Mesodermal cell (in vitro differentiated cells): Measurements from ENCODE around the gene SSX2IP.

Source experiments
- H3K27ac ChIP-seq: 2 replicates; pipeline ENCODE4 v1.7.0; 2013; ENCODE audit warnings: mild to moderate bottlenecking, low read depth, low read length, moderate library complexity; ENCODE audit not compliant: severe bottlenecking
- H3K36me3 ChIP-seq: 2 replicates; pipeline ENCODE4 v1.7.1; 2013; ENCODE audit warnings: mild to moderate bottlenecking, low read length, moderate library complexity; ENCODE audit not compliant: control insufficient read depth, insufficient read depth
- H3K4me1 ChIP-seq: one replicate; pipeline ENCODE4 v1.7.1; 2013; ENCODE audit warnings: mild to moderate bottlenecking, low read length; ENCODE audit not compliant: insufficient read depth, control insufficient read depth, poor library complexity, severe bottlenecking
- H3K4me3 ChIP-seq: 2 replicates; pipeline ENCODE4 v1.7.0; 2013; ENCODE audit warnings: low read length, control low read depth, mild to moderate bottlenecking; ENCODE audit not compliant: insufficient read depth, poor library complexity, severe bottlenecking; ENCODE audit errors: extremely low read depth
- H3K9me3 ChIP-seq: 2 replicates; pipeline ENCODE4 v1.7.1; 2013; ENCODE audit warnings: mild to moderate bottlenecking, low read length, moderate library complexity; ENCODE audit not compliant: control insufficient read depth
- WGBS, 2 experiments: methylation state at CpG; one replicate each; pipeline ENCODE4 v1.1.5; 2013; ENCODE audit warnings: missing lambda C conversion rate in 2 of 2; ENCODE audit not compliant: insufficient coverage in 2 of 2; 5-methylcytosine and 5-hydroxymethylcytosine counted together

Gene SSX2IP

GRCh38 chr1:84692391-84692790, 2.1 kb upstream of the SSX2IP start:
- Histone ChIP-seq H3K4me1 (peaks cover 3% of the 10 kb centered on the region), H3K36me3 (no peaks in the 10 kb centered on the region), H3K27ac (no peak overlapping the region), H3K4me3 (no peak overlapping the region), H3K9me3 (no peaks in the 10 kb centered on the region)
- 100% methylated on average over 3 of the region's 6 CpGs; no CpG with 5 or more reads in 1 of the 2 experiments for WGBS, 2 experiments

- H3K4me3 ChIP-seq = peak overlapping the region; percentile 69
- H3K27ac ChIP-seq = no peak overlapping the region
- 45 to 54% methylated on average over 10 to 12 of the region's 13 CpGs for WGBS, 2 experiments
- H3K9me3 ChIP-seq = no peaks in the 10 kb centered on the region
- H3K4me1 ChIP-seq = peaks cover 3% of the 10 kb centered on the region
- H3K36me3 ChIP-seq = no peaks in the 10 kb centered on the region
These were observed 992 bp upstream of the SSX2IP start for GRCh38 chr1:84691122-84691783.

GRCh38 chr1:84689514-84690396, 506 bp downstream of the SSX2IP start:
- Histone ChIP-seq H3K4me3 (peak overlapping the region; percentile 69), H3K4me1 (peaks cover 3% of the 10 kb centered on the region), H3K27ac (peak overlapping the region; percentile 26), H3K9me3 (no peaks in the 10 kb centered on the region), H3K36me3 (no peaks in the 10 kb centered on the region)
- 2% methylated on average over 32 to 35 of the region's 67 CpGs for WGBS, 2 experiments

GRCh38 chr1:84688463-84689061, 1.7 kb downstream of the SSX2IP start:
- Histone ChIP-seq H3K36me3 (no peaks in the 10 kb centered on the region), H3K9me3 (no peaks in the 10 kb centered on the region), H3K27ac (no peak overlapping the region), H3K4me1 (peaks cover 3% of the 10 kb centered on the region), H3K4me3 (no peak overlapping the region)
- WGBS, 2 experiments = 90 to 96% methylated on average over 5 of the region's 8 CpGs

- no peak overlapping the region for H3K4me3 ChIP-seq
- H3K4me1 ChIP-seq = peaks cover 3% of the 10 kb centered on the region
- H3K36me3 ChIP-seq = no peaks in the 10 kb centered on the region
- 100% methylated on average over 1 of the region's 5 CpGs; no CpG with 5 or more reads in 1 of the 2 experiments for WGBS, 2 experiments
- no peak overlapping the region for H3K27ac ChIP-seq
- H3K9me3 ChIP-seq = no peaks in the 10 kb centered on the region
These were observed 2.4 kb downstream of the SSX2IP start for GRCh38 chr1:84687714-84688462.

GRCh38 chr1:84686223-84686622, 4.0 kb downstream of the SSX2IP start:
- Histone ChIP-seq H3K4me3 (no peak overlapping the region), H3K36me3 (no peaks in the 10 kb centered on the region), H3K9me3 (no peaks in the 10 kb centered on the region), H3K27ac (no peak overlapping the region), H3K4me1 (peaks cover 3% of the 10 kb centered on the region)
- WGBS, 2 experiments = no CpG with 5 or more reads among the region's 1 CpG

- H3K36me3 ChIP-seq = no peaks in the 10 kb centered on the region
- 80 to 100% methylated on average over 1 to 2 of the region's 2 CpGs for WGBS, 2 experiments
- no peak overlapping the region for H3K27ac ChIP-seq
- no peaks in the 10 kb centered on the region for H3K9me3 ChIP-seq
- H3K4me3 ChIP-seq = no peak overlapping the region
- no peaks in the 10 kb centered on the region for H3K4me1 ChIP-seq
These were observed 6.8 kb downstream of the SSX2IP start for GRCh38 chr1:84683508-84683907.

- Histone ChIP-seq H3K36me3 (no peaks in the 10 kb centered on the region), H3K27ac (no peak overlapping the region), H3K4me1 (no peaks in the 10 kb centered on the region), H3K9me3 (no peaks in the 10 kb centered on the region), H3K4me3 (no peak overlapping the region)
- WGBS, 2 experiments = 95 to 100% methylated on average over 2 to 4 of the region's 5 CpGs
These were observed 8.2 kb downstream of the SSX2IP start for GRCh38 chr1:84682047-84682446.

GRCh38 chr1:84677415-84678099, 12.7 kb downstream of the SSX2IP start:
- Histone ChIP-seq H3K4me3 (no peak overlapping the region), H3K9me3 (no peaks in the 10 kb centered on the region), H3K27ac (no peak overlapping the region), H3K4me1 (no peaks in the 10 kb centered on the region), H3K36me3 (no peaks in the 10 kb centered on the region)
- WGBS, 2 experiments = 96 to 100% methylated on average over 2 to 4 of the region's 7 CpGs

- H3K4me1 ChIP-seq = no peaks in the 10 kb centered on the region
These were observed 14.6 kb downstream of the SSX2IP start for GRCh38 chr1:84675631-84676030.

More at GRCh38 chr1:84675631-84676030, 14.6 kb downstream of the SSX2IP start:
- WGBS, 2 experiments = 76 to 96% methylated on average over 3 to 4 of the region's 4 CpGs
- Histone ChIP-seq H3K4me3 (no peak overlapping the region), H3K36me3 (no peaks in the 10 kb centered on the region), H3K9me3 (no peaks in the 10 kb centered on the region), H3K27ac (no peak overlapping the region)
